K562 (cell line): Measurements from ENCODE around the gene NR6A1. TPM values are rescaled to one million over a fixed set of nuclear protein-coding genes. Genes with fewer than 3 reads are reported as not detected.

Experiments used
- ATAC-seq: fragments of 200-7000 bp; cut with Tn5 transposase; 3 replicates; pipeline ENCODE4 v1.9.1; 2020; ENCODE audit warnings: moderate library complexity
- BruUV-seq: library from RNA; stranded (reverse); fragments of 400-500 nt; replicated peaks from 2 replicates; lab custom pipeline; 2021; lab: Mats Ljungman, UMichigan
- CTCF ChIA-PET: fragments of 300-600 bp; formaldehyde crosslinking; extraction: SDS; loops from one replicate; lab custom pipeline; 2021; ENCODE audit warnings: low intra/inter-chr PET ratio; lab: Yijun Ruan, JAX
- POLR2A ChIA-PET: fragments of 300-600, 350-650 bp; sonication (Branson Sonifier 250); formaldehyde crosslinking; extraction: SDS; loops from one replicate; lab custom pipeline; 2021; ENCODE audit warnings: antibody characterized with exemption, inconsistent platforms; lab: Yijun Ruan, JAX
- DNase-seq, 4 experiments: peaks; one replicate each; pipeline versions ENCODE4 v3.0.0 to v3.0.0-alpha.2; 2011 to 2018; ENCODE audit warnings: low spot score in 3 of 4, mixed read lengths in 3 of 4; ENCODE audit errors: extremely low read depth in 1 of 4
- FAIRE-seq: peaks from 2 replicates; lab custom pipeline; 2011; peaks lifted over from hg19 to GRCh38; lab: Jason Lieb, UNC
- H2AFZ ChIP-seq: 2 replicates; pipeline ENCODE4 v1.6.0; 2011; ENCODE audit warnings: low read depth, low read length, control low read depth, inconsistent platforms
- H3K27ac ChIP-seq: fragments of 200-600 bp; 3 replicates; pipeline ENCODE4 v1.8.0; 2011; ENCODE audit warnings: low read depth, mild to moderate bottlenecking, control low read depth, inconsistent platforms, low read length, moderate library complexity, mixed read lengths; ENCODE audit errors: extremely low read depth
- H3K27me3 ChIP-seq, 2 experiments: fragments of 300-600 bp in 1 of 2; 2 replicates in 1 of 2; 3 replicates in 1 of 2; pipeline versions ENCODE4 v1.6.0 to v1.8.0; 2011; ENCODE audit warnings: inconsistent platforms in 2 of 2, low read length in 2 of 2, mild to moderate bottlenecking in 1 of 2, mixed read lengths in 1 of 2, moderate library complexity in 1 of 2; ENCODE audit not compliant: control insufficient read depth in 2 of 2, insufficient read depth in 2 of 2
- H3K36me3 ChIP-seq: fragments of 300-600 bp; 3 replicates; pipeline ENCODE4 v1.8.0; 2011; ENCODE audit warnings: mild to moderate bottlenecking, low read length, inconsistent platforms; ENCODE audit not compliant: control insufficient read depth, insufficient read depth
- H3K4me1 ChIP-seq, 2 experiments: fragments of 200-600 bp in 1 of 2; replicated peaks in 1 of 2; 2 replicates in 1 of 2; 3 replicates in 1 of 2; pipeline versions ENCODE4 v1.5.1 to v1.8.0; 2011; ENCODE audit warnings: inconsistent platforms in 2 of 2, low read length in 2 of 2, mild to moderate bottlenecking in 1 of 2, mixed read lengths in 1 of 2, moderate library complexity in 1 of 2; ENCODE audit not compliant: control insufficient read depth in 2 of 2, insufficient read depth in 2 of 2
- H3K4me2 ChIP-seq: 2 replicates; pipeline ENCODE4 v1.6.1; 2011; ENCODE audit warnings: low read length, control low read depth, inconsistent platforms, mixed read lengths; ENCODE audit not compliant: insufficient read depth
- H3K4me3 ChIP-seq: fragments of 200-600 bp; sonication (generic), shearing (Covaris generic); 2 replicates; pipeline ENCODE4 v1.5.1; 2016; ENCODE audit warnings: control low read depth, inconsistent platforms
- H3K79me2 ChIP-seq: fragments of 200-600 bp; 3 replicates; pipeline ENCODE4 v1.8.0; 2011; ENCODE audit warnings: low read length, inconsistent platforms; ENCODE audit not compliant: control insufficient read depth, insufficient read depth
- H3K9ac ChIP-seq, 2 experiments: 2 replicates each; pipeline versions ENCODE4 v1.6.0 to v1.6.1; 2011; ENCODE audit warnings: low read depth in 2 of 2, low read length in 2 of 2, control low read depth in 1 of 2, inconsistent platforms in 1 of 2, mild to moderate bottlenecking in 1 of 2, mixed read lengths in 1 of 2; ENCODE audit not compliant: insufficient read depth in 1 of 2
- H3K9me1 ChIP-seq: one replicate; pipeline ENCODE4 v1.6.0; 2011; ENCODE audit warnings: inconsistent platforms, mild to moderate bottlenecking, low read length, moderate library complexity; ENCODE audit not compliant: control insufficient read depth, insufficient read depth
- H3K9me3 ChIP-seq: replicated peaks from 2 replicates; pipeline ENCODE4 v1.5.1; 2011; ENCODE audit warnings: low read depth, low read length, inconsistent platforms; ENCODE audit not compliant: control insufficient read depth, insufficient read depth
- H4K20me1 ChIP-seq: replicated peaks from 2 replicates; pipeline ENCODE4 v1.6.1; 2011; ENCODE audit warnings: low read length, inconsistent platforms, mixed read lengths; ENCODE audit not compliant: control insufficient read depth, insufficient read depth
- CHD4 ChIP-seq: fragments of 200-600 bp; sonication (generic); IDR thresholded peaks from 3 replicates; pipeline ENCODE4 v1.6.1; 2012; ENCODE audit warnings: low read depth, mild to moderate bottlenecking, mixed read lengths, low read length, inconsistent platforms; ENCODE audit not compliant: insufficient read depth, insufficient replicate concordance, poor library complexity, severe bottlenecking
- CHD7 ChIP-seq: fragments of 200-600 bp; sonication (generic); IDR thresholded peaks from one replicate; pipeline ENCODE4 v1.6.1; 2012; ENCODE audit warnings: mild to moderate bottlenecking, low read depth, low read length, inconsistent platforms
- EGR1 ChIP-seq: fragments of 450-650 bp; conservative IDR thresholded peaks from 2 replicates; pipeline ENCODE4 v1.6.1; 2017; ENCODE audit warnings: mild to moderate bottlenecking
- ETS2 ChIP-seq: IDR thresholded peaks from 2 replicates; pipeline ENCODE4 v1.6.1; 2016; ENCODE audit warnings: borderline replicate concordance, missing genetic modification characterization, mild to moderate bottlenecking, moderate library complexity, missing compliant biosample characterization; ENCODE audit not compliant: poor library complexity, severe bottlenecking
- HNRNPUL1 ChIP-seq: fragments of 200-400 bp; formaldehyde crosslinking; IDR thresholded peaks from 2 replicates; pipeline ENCODE4 v1.6.1; 2017; ENCODE audit warnings: low read length
- IRF2 ChIP-seq: sonication (generic); formaldehyde crosslinking; IDR thresholded peaks from 2 replicates; pipeline ENCODE4 v1.8.1; 2022; ENCODE audit warnings: mild to moderate bottlenecking, missing genetic modification reagents
- JUN ChIP-seq, 2 experiments: sonication (generic) in 1 of 2; formaldehyde crosslinking in 1 of 2; IDR thresholded peaks; 2 replicates each; pipeline versions ENCODE4 v1.6.1 to v1.8.0; 2012 to 2022; ENCODE audit warnings: borderline replicate concordance in 2 of 2, mild to moderate bottlenecking in 2 of 2, improper control_type of control experiment in 1 of 2, low read depth in 1 of 2, low read length in 1 of 2, missing genetic modification reagents in 1 of 2
- NCOR1 ChIP-seq: fragments of 450-650 bp; IDR thresholded peaks from 2 replicates; pipeline ENCODE4 v1.6.1; 2016; ENCODE audit warnings: mild to moderate bottlenecking, moderate library complexity
- NR0B1 ChIP-seq: fragments of 450-650 bp; IDR thresholded peaks from one replicate; pipeline ENCODE4 v1.6.1; 2018; ENCODE audit warnings: mild to moderate bottlenecking, moderate library complexity; ENCODE audit not compliant: partially characterized antibody
- STAT5B ChIP-seq: fragments of 250-450 bp; sonication (Bioruptor Pico); IDR thresholded peaks from 2 replicates; pipeline ENCODE4 v1.8.0; 2021; ENCODE audit warnings: mild to moderate bottlenecking, inconsistent platforms
- ZNF133 ChIP-seq: fragments of 250-450 bp; sonication (Bioruptor Pico); IDR thresholded peaks from 2 replicates; pipeline ENCODE4 v1.4.0; 2020; ENCODE audit warnings: mild to moderate bottlenecking
- in situ Hi-C: fragments of 300-500 bp; cut with MboI; formaldehyde crosslinking; loops from 4 replicates; pipeline ENCODE4 v1.15.0; 2018; ENCODE audit warnings: inconsistent platforms, mixed read lengths
- intact Hi-C: fragments of 100-400 bp; cut with micrococcal nuclease; formaldehyde crosslinking; loops from 2 replicates; pipeline ENCODE4 v1.14.2; 2022
- polyA plus RNA-seq, 8 experiments: library from polyadenylated mRNA; depleted of rRNA in 4 of 8; stranded (reverse) in 5 of 8; unstranded in 3 of 8; fragments of >200 nt; fragmentation: Nextera tagmentation in 2 of 8; fragmentation: Illumina TruSeq in 1 of 8; extraction: Ambion mirVana in 2 of 8; extraction: Trizol in 1 of 8; gene quantifications; 2 replicates each; pipeline versions ENCODE4 v1.2.1 to v1.2.3, GENCODE V29; 2011 to 2014; ENCODE audit warnings: inconsistent platforms in 1 of 8, missing spikeins in 1 of 8
- total RNA-seq, 7 experiments: library from RNA; depleted of rRNA in 6 of 7; stranded (reverse); fragments of >200 nt in 6 of 7; fragmentation: Illumina TruSeq in 2 of 7; extraction: Trizol in 2 of 7; gene quantifications; 2 replicates each; pipeline versions ENCODE4 v1.2.1 to v1.2.3, GENCODE V29; 2011 to 2021; ENCODE audit warnings: low replicate concordance in 1 of 7

Gene NR6A1
- total and polyA plus RNA-seq, 9 of the 15 experiments (the other 6 are each of a cell fraction or from before 2014, with no cell fraction given): 9.7 to 55.4 (median 28.3) TPM

GRCh38 chr9:124639637-124640036 lies 131.5 kb downstream of the NR6A1 start:
- Histone ChIP-seq H2AFZ (no peak overlapping the region), H3K9me3 (no peaks in the 10 kb centered on the region), H3K36me3 (no peaks in the 10 kb centered on the region), H3K79me2 (peaks cover 10% of the 10 kb centered on the region), H3K27me3 (no peaks in the 10 kb centered on the region), H3K4me1 (no peaks in the 10 kb centered on the region), H4K20me1 (no peaks in the 10 kb centered on the region), H3K4me2 (no peak overlapping the region), H3K9ac (no peak overlapping the region), H3K9me1 (no peaks in the 10 kb centered on the region), H3K27ac (no peak overlapping the region), H3K4me3 (no peak overlapping the region)
- ChIA-PET POLR2A (no interaction called here), CTCF (no interaction called here)
- FAIRE-seq: no peak
- in situ Hi-C loops: no loop called here
- BruUV-seq: no TSS peak
- DNase-seq: no peak
- no peak for ATAC-seq
- intact Hi-C loops: no loop called here
- TF ChIP-seq EGR1 (no peak), NCOR1 (no peak), STAT5B (no peak), CHD4 (no peak), CHD7 (no peak), HNRNPUL1 (no peak), JUN (IDR thresholded peaks at IDR 0.05; ENCODE audit: borderline replicate concordance, low read depth, low read length) (no peak), JUN (CRISPR knock-in tag; IDR thresholded peaks at IDR 0.05; ENCODE audit: borderline replicate concordance) (no peak), ETS2 (tag) (no peak), ZNF133 (CRISPR knock-in tag) (no peak), IRF2 (no peak), NR0B1 (no peak)
